PFSK-1 (cell line): ENCODE data around the gene ATP11B.

Experiments used
- FOXP2 ChIP-seq: optimal IDR thresholded peaks from 2 replicates; pipeline ENCODE3; 2011; ENCODE audit warnings: borderline replicate concordance, control low read depth, inconsistent platforms; ENCODE audit not compliant: insufficient read depth; ENCODE audit errors: extremely low read length, extremely low read depth
- POLR2AphosphoS5 ChIP-seq: IDR thresholded peaks from 2 replicates; pipeline ENCODE4 v1.6.1; 2012; ENCODE audit warnings: low read depth, mild to moderate bottlenecking, control low read depth, low read length, moderate library complexity
- SIN3A ChIP-seq: IDR thresholded peaks from 2 replicates; pipeline ENCODE4 v1.6.1; 2012; ENCODE audit warnings: mild to moderate bottlenecking, low read length, moderate library complexity, borderline replicate concordance; ENCODE audit not compliant: insufficient read depth
- TAF1 ChIP-seq: IDR thresholded peaks from 2 replicates; pipeline ENCODE4 v1.6.1; 2012; ENCODE audit warnings: low read length, control low read depth, borderline replicate concordance; ENCODE audit not compliant: insufficient read depth
- TF ChIP-seq, protein P1 (sequence below), 2 experiments: IDR thresholded peaks; 2 replicates each; pipeline versions ENCODE4 v1.6.1 to v1.8.0; 2011 to 2012; ENCODE audit warnings: low read depth in 2 of 2, low read length in 2 of 2, control low read depth in 1 of 2, inconsistent platforms in 1 of 2, mild to moderate bottlenecking in 1 of 2, moderate library complexity in 1 of 2; ENCODE audit not compliant: insufficient read depth in 1 of 2

Gene ATP11B

DNA sequence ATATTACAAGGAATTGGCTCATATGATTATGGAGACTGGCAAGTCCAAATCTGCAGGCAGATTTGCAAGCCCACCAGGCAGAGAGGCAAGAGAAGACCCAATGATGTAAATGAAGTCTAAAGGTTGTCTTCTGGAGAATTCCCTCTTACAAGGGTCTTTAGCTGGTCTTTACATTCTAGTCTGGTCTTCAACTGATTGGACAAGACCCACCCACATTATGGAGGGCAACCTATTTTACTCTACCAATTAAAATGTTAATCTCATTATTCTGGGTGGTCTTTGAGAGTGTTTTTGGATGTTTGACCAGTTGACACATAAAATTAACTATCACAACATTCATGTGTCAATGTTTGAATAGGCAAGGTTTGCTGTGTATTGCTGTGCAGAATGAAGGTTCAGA, 28.0 kb upstream of the ATP11B start:
- TF ChIP-seq SIN3A (no peak), TAF1 (no peak), FOXP2 (no peak), POLR2AphosphoS5 (no peak)
- TF ChIP-seq, protein P1, sequence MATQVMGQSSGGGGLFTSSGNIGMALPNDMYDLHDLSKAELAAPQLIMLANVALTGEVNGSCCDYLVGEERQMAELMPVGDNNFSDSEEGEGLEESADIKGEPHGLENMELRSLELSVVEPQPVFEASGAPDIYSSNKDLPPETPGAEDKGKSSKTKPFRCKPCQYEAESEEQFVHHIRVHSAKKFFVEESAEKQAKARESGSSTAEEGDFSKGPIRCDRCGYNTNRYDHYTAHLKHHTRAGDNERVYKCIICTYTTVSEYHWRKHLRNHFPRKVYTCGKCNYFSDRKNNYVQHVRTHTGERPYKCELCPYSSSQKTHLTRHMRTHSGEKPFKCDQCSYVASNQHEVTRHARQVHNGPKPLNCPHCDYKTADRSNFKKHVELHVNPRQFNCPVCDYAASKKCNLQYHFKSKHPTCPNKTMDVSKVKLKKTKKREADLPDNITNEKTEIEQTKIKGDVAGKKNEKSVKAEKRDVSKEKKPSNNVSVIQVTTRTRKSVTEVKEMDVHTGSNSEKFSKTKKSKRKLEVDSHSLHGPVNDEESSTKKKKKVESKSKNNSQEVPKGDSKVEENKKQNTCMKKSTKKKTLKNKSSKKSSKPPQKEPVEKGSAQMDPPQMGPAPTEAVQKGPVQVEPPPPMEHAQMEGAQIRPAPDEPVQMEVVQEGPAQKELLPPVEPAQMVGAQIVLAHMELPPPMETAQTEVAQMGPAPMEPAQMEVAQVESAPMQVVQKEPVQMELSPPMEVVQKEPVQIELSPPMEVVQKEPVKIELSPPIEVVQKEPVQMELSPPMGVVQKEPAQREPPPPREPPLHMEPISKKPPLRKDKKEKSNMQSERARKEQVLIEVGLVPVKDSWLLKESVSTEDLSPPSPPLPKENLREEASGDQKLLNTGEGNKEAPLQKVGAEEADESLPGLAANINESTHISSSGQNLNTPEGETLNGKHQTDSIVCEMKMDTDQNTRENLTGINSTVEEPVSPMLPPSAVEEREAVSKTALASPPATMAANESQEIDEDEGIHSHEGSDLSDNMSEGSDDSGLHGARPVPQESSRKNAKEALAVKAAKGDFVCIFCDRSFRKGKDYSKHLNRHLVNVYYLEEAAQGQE (IDR thresholded peaks at IDR 0.05; ENCODE audit: insufficient read depth in 1 of 2, low read depth in 2 of 2, low read length in 2 of 2): no peak

DNA sequence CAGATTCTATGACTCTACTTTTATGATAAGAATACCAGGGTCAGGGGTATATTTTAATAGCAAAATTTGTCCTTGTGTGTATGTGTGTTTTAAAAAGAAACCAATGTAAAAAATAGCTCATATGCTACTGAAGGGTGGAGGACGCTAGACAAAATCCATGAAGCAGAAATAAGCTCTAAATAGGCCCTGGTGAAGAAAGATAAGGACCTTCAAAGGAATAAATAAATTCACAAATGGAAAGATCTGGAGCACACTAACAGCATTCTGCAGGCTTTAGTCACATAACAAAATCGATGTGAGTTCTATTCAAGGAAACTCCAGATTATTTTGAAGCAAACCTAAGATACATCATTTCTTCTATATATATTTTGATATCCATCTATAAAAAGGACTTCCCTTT, 27.2 kb upstream of the ATP11B start:
- no peak for TF ChIP-seq FOXP2
- TF ChIP-seq POLR2AphosphoS5: no peak
- no peak for TF ChIP-seq TAF1
- TF ChIP-seq, protein P1 (IDR thresholded peaks at IDR 0.05; ENCODE audit: insufficient read depth in 1 of 2, low read depth in 2 of 2, low read length in 2 of 2): no peak

DNA sequence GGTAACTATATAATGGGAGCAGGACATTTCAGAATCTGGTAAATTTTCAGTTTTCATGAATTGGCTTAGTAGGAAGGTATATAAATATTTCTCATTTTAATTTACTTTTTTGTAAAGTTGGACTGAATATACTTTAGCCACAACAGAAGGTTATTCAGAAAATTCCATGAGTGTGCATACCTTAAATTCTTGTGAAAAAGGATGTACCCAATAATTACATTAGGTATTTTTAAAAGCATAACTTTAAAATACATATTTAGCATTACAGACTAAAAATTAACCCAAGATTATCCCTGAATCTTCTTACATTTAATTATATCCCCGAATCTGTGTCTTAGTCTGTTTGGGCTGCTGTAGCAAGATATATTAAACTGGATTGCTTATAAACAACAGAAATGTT, 24.9 kb upstream of the ATP11B start:
- TF ChIP-seq FOXP2 (no peak), TAF1 (no peak), SIN3A (no peak), POLR2AphosphoS5 (no peak)
- TF ChIP-seq, protein P1 (IDR thresholded peaks at IDR 0.05; ENCODE audit: insufficient read depth in 1 of 2, low read depth in 2 of 2, low read length in 2 of 2): no peak

DNA sequence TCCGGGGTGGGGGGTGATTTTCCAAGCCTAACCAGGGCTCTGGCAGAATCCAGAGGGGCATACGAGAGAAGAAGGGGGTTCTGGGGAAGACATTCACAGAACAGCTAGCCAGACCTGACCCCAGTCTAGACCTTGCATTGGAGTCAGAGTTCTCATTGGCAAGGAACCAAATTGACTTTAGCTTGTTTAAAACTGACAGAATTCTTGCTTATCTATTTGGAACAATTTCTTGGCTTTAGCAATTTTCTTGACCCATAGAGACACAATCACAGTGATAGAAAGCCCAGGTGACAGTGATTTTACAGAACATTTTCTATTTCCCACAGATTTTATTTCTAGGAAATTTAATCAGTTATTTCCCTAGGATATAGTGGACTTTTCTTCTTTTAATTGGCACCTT, 23.6 kb upstream of the ATP11B start:
- TF ChIP-seq, protein P1 (IDR thresholded peaks at IDR 0.05; ENCODE audit: insufficient read depth in 1 of 2, low read depth in 2 of 2, low read length in 2 of 2): no peak
- TF ChIP-seq SIN3A: no peak
- TF ChIP-seq POLR2AphosphoS5: no peak
- TF ChIP-seq TAF1: no peak
- TF ChIP-seq FOXP2: no peak

DNA sequence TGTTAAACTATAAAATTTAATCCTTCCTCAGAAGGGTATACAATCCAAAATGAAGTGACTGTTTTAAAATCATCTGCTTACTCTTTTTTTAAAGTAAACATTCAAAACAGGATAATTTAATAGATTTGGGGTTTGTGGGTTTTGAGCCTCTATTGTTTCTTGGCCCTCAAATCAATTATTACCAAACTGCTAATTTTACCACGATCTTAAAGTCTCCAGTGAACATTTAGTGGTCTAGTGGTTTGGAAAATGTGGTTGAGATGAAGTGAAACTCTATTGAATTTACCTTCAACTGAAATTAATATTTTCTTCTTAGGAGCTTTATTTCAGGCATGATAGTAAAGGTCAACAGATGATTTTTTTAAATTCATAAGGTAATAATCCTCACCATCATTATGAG, 11.2 kb upstream of the ATP11B start:
- TF ChIP-seq POLR2AphosphoS5 (no peak), FOXP2 (no peak), TAF1 (no peak), SIN3A (no peak)
- TF ChIP-seq, protein P1 (IDR thresholded peaks at IDR 0.05; ENCODE audit: insufficient read depth in 1 of 2, low read depth in 2 of 2, low read length in 2 of 2): no peak
